NCI-H748 (cell line): ENCODE results near the gene CCDC178.
A peak's percentile ranks its signal among the peaks of the same experiment; 100 is the strongest.

Source experiments
- DNase-seq: peaks from one replicate; lab custom pipeline; 2025; ENCODE audit not compliant: unreplicated experiment; lab: John Stamatoyannopoulos, UW

Gene CCDC178

DNA sequence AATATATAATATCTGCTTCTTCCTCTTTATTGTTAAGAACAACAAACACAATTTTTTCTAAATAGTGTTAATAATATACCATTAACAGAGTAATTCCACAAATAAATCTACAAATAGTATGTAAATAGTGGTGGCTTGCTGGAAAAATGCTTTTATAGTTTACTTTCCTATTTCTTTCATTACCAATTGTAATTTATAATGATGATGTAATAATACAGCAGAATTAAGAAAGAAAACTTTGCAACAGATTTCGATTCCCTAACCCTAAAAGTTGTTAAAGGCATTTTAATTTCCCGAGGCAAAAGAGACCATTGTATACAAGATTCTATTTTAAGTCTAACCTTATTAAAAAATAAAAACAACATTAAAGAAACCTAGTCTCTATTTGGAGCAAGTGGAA is 307.9 kb downstream of the CCDC178 start:
- DNase-seq = no peak

DNA sequence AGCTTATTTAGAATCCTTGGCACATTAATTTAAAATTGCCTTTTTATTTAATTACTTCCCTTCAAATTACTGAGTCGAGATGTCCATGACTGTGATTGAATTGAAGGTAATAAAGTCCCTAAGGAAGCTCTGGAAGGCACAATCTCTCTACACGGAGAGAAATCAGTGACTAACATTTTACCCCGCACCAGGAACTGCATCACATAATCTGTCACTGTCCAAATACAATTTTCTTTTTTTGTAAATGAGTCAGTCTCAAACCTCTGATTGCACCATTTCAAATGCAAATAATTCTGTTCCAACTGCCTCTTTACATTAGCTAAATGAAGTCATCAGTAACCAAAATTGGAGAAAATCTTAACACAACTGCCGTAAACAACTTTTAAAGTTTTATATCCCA is 311.9 kb downstream of the CCDC178 start:
- DNase-seq = peak; percentile 9

DNA sequence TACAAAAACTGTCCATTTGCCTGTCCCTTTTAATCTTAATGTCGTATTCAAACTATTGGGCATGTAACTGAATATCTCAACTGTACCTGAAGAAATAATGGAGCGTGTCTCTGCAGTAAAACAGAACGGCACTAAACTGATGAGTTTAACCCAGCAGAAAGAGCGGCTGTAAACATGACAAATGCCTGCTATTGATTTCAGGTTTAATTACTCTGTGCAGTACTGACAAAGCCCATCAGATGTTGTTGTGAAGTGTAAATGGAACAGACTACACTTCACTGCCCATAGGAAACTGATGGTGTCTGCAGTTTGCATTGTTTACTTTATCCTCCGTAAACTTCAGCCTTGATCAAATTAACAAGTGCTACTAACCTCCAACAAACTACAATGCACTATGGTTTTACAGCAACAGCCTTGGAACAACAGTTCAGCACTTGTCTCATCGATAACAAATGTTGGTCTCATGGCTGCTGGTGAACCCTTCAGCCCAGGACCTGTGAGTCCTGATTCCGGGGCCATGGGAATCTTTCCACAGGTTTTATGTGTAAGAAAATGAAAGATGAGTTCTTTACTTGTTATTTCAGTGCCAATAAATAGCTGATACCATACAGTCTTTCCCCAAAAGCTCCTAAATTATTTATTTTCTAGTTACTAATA is 316.5 kb downstream of the CCDC178 start:
- peak; percentile 96 for DNase-seq

DNA sequence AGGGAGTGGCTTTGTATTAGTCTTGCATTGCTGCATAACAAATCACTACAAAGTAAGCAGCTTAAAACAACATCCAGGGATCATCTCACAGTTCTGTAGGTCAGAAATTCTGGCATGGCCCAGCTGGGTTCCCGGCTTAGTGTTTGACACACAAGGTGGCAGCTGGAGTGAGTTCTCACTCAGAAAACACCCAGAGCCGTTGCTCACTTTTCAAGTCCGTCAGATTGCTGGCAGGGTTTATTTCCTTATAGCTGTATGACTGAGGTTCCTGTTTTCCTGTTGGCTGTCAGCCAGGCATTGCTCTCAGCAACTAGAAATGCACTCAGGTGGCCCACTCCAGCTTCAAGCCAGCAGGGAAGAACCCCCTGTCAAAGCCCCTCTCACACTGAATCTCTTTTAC is 324.1 kb downstream of the CCDC178 start:
- peak; percentile 93 for DNase-seq

DNA sequence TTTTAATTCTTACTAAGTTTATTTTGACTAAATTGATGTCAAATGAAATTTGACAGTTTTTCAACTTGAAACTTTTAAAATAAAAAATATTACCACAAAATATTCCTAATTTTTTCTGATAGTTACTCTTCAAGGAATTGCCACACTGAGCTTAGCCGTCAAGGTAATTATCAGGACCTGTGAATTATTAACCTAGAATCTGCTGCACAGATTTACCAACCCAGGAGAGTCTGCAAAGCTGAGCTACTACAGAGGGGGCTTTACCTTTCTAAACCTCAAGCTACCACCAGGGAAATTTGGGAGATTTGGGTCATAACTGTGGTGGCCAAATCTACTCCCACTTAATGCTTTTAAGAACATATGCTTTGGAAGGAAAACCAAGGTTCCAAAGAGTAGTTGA is 324.6 kb downstream of the CCDC178 start:
- DNase-seq = no peak

DNA sequence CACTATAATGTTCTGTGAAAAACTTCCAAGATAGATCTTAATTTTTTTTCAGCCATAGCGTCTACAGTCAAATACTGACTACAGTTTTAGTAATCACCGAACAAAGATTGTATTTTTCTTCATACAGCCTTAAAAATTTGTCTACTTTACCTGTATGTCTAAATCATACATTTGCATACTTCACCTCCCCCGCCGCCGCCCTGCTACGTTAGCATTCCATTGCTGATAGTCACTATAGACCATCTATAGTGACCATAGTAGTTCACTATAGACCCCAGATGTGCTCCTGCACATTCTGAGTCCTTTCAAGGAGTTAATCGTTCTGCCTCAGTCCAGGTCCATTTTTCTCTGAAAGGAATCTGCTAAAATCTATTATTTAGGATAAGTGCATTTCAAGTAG is 325.0 kb downstream of the CCDC178 start:
- DNase-seq = no peak

DNA sequence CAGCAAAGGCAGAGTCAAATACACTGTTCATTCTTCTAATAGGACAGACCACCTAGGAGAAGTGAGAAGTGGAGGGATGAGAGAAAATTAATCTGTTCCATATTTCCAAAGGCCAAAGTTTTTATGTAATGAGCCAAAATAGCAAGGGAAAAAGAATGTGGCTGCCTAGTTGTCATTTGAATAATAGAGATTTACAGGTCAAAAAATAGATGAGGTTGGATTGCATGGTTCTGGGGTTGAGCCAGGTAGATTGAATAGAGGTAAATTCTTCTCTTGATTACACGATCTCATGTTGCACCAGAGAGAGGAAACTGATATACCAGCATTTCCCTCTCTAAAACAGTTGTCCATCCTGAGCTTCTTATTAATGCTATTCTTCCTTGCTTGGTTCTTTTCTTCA is 325.8 kb downstream of the CCDC178 start:
- peak; percentile 23 for DNase-seq

DNA sequence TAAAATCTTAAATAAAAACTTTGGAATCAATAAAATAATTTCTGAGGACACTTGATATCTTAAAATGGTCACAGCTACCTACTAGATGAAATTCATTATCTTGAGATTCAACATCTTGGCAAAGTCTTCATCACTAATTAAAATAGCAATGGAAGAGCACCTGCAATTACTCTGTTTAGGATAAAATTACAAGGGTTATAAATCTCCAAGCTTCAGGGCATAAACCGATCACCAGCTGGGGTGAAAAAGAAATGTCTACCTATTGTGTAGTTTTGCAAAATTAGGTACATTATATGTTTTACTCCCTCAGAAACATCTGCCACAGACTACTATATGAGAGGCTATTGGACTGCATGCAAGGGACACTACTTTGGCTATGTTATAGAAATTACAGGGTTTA is 327.1 kb downstream of the CCDC178 start:
- DNase-seq = no peak

- no peak for DNase-seq
Measured at GRCh38 chr18:33107511-33107910, 333.0 kb downstream of the CCDC178 start.

- DNase-seq = no peak
Measured at GRCh38 chr18:33101316-33101715, 339.2 kb downstream of the CCDC178 start.

- DNase-seq = no peak
Measured at GRCh38 chr18:33099626-33100025, 340.9 kb downstream of the CCDC178 start.

DNA sequence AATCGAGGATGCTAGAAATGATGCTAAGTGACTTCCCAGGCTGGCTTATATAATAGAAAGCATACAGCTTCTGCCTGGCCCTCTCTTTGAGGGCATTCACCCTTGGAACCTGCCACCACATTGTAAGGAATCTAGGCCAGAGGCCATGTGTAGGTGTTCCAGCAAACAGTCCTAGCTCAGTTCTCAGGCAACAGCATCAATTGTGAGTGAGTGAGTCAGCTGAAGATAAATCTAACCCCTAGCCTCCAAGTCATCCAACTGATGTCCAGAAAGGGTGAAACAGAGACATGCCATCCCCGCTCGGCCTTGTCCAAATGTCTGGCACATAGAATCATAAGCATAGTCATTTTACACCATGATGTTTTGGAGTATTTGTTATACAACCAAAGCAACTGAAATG is 343.4 kb downstream of the CCDC178 start:
- no peak for DNase-seq

- DNase-seq = no peak
Measured at GRCh38 chr18:33090461-33090860, 350.1 kb downstream of the CCDC178 start.

- DNase-seq = no peak
Measured at GRCh38 chr18:33076601-33077000, 363.9 kb downstream of the CCDC178 start.

DNA sequence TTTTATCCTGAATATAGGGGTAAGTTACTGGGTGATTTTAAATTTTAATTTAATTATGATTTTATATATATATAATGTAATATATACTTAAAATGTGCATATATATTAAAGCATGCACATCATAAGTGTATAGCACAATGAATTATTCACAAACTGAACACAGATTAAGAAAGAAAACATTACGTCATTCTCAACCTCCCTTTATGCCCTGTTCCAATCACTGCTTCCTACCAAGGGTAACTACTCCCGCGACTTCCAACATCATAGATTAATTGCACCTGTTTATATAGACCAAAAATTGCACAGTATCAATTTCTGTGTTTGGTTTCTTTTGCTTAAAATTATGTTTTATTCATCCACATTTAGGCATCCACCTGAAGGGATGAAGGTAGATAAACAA is 366.4 kb downstream of the CCDC178 start:
- DNase-seq = no peak

DNA sequence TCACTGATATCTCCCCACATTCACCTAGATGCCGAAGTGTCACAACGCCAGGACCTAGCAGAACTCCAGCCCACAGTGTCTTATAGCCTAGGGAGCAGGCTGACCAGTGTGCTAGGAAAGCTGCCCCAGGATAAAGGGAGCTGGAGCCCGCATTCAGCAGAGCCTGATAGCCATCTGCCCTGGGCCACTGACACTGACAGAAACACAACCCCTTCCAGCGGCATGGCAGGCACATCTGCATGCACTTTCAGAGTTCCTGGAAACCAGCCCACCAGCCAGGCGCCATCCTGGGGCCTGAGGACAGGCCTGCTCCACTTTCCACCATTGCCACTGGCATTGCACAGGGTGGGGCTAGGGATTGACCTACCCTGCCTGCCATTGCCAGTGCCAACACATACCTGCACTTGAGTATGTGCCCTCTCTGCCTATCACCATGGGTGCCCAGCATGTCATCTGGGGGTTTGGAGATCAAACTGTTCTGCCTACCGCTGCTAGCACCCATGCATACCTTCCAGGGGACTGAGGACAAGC is 377.6 kb downstream of the CCDC178 start:
- no peak for DNase-seq

GRCh38 chr18:33052886-33053285 is 387.6 kb downstream of the CCDC178 start:
- DNase-seq = no peak

DNA sequence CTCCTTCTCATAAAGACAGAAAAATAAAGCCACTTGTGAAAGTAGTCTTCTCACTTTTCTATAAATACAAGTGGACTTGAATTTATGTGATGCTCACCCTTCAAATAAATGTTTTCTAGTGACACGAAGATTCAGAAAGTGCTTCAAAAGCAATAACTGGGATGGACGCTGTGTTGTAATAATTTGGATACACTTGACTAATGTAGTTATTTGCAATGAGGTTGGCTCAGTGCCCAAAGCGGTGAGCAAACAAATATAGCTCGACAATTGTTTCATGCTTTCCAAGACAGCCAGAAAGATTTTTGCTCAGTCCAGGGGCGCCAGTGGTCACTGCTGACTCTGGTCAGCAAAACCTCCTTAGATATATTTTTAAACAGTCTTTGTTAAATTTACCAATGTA is 389.1 kb downstream of the CCDC178 start:
- peak; percentile 96 for DNase-seq

DNA sequence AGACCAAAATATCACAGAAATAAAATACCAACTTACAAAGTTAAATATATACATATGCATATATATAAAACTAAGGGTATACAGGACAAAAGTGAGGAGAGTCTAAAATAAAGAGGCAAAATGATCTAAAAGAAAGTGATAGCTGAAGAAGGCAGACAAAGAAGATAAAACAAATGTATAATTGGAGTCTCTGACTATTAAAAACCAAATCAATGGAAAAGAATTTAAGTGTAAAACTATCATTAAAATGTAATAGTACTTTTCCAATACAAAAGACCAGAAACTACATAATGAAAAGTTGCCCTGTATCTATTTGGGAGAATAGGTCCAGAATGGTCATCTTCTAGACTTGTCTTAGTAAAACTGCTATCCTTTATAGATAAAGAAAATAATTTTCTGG is 400.3 kb downstream of the CCDC178 start:
- no peak for DNase-seq

DNA sequence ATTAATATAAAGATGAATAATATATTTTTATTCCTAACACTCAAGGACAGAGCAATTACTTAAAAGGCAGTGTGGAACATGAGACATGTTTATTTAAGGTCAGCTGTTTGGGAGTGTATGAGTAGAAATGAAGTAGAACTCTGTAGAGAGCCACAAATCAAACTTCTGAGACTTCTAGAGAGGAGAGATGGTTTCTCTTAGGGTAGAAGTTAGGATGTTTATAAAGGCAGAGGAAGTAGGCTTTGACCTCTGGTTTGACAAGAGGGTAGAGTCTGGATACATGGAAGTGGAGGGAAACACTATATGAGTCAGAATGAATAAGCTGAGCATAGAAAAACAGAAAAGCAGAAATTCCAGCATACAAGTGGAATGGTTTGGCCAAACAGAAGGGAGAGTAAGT is 405.6 kb downstream of the CCDC178 start:
- no peak for DNase-seq

DNA sequence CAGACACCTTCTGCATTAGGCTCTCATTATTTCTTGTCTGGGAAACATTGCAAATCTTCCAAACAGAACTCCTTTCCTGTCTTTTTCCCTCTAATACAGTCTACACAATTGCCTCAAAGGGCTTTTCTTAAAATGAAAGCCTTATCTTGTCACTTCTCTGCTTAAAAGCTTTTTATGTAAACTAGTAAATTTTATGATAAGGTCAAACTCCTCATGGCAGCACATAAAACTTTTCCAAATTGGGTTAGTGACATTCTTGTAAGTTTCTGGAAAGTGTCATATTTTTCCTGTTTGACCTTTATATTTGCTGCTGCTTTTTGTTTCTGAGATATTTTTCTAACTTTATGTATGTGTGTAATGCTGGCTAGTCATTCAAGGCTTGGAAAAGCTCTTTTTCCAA is 406.3 kb downstream of the CCDC178 start:
- no peak for DNase-seq

DNA sequence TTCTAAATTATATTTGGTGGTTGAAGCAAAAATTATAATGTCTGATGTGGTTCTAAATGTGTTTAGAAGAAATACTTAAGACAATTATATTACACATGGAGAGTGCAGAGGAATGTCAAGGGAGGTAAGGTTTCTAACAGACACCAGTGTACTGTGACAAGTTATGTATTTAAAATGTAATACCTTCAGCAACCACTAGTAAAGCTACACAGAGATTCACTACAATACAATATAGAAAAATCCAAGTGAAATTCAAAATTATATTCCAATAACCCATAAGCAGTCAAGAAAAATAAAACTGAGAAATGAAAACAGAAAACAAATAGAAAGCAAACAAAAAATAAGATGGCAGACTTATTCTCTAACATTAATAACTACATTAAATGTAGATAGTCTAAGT is 418.2 kb downstream of the CCDC178 start:
- no peak for DNase-seq

DNA sequence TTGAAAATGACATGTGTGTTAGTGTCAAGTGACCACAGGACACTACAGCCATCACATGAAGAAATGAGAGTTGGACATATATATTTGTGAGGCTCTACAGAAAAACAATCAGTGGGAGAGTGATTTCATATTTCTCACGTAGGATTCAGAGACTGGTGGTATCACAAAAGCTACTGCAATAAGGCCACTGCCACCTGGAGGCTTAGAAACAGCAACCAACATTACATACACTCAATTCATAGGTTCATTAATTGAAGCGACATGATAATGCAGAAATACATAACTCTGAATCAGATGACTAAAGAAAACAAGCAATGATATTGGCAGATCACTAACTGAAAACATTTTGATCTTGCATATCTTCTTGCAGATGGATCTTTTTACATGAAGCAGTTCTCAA is 419.6 kb downstream of the CCDC178 start:
- DNase-seq = no peak
